ENCODE data around the gene EFCAB7.

The EFCAB7 gene, protein sequence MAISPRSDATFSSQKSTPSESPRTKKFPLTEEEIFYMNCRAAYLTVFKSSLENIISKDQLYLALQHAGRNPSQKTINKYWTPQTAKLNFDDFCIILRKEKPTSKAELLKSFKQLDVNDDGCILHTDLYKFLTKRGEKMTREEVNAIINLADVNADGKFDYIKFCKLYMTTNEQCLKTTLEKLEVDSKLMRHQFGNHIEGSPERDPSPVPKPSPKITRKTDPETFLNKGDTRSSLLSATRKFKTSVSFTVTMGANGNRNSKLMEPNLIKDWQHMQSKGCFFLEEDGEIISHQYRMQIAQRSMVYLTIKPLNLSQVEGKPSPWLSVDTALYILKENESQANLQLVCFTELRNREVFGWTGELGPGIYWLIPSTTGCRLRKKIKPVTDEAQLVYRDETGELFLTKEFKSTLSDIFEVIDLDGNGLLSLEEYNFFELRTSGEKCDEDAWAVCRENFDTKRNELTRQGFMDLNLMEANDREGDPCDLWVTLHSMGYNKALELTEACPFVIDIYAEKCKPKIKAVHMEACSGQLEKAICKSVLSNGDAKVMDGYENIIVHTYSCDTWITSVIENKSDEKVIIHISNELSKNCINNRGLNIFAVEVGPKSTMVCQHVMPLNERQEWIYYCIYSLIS

DNA sequence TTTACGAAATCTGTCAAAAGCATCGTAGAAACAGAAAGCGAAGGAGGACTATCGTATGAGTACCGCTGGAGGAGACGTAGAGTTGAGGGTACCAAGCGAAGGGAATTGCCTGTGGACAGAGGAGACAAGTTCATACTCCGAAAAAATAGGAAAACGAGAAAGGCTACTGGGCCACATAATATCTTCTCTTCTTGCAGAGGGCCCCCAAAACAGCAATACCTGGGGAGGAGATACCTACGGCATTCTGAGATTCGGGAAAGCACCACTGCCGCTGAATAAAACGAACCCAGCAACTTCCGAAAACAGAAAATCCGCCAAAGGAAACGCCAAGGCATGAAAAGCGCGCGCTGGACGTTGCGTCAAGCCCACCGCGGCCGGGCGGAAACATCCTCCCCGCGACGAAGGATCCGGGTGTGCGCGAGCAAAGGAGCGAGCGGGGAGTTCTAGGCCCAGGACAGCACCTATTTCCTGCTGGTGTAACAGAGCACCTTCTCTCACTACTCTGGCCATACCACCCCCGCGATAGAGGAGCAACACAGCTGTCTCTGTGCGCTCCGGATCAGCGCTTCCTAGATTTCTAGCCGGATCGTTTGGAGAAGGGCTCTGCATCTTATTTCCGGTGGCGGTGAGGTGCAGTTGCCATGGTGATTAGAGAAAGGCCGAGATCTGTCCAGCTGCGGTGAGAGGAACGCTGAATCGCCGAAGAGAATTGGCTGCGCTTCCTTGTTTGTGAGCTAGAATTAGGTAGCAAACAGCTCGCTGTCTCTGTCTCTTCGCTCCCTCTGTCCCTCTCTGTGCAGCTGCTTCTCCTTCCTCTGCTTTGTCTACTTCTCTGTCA lies at the start of gene EFCAB7, which contains the start of gene ITGB3BP:
Gene EFCAB7, plus strand, starts transcription at position 635 of the 838 bp plus-strand sequence. CDS start 2,048 bp downstream, outside the sequence.
Gene ITGB3BP, minus strand, starts transcription at position 335 of the 838 bp plus-strand sequence. Its CDS starts 92 bp downstream, at position 243.
- peak; percentile 95 for DNase-seq (ENCODE audit: low read depth, low spot score)

- DNase-seq (ENCODE audit: low read depth, low spot score) = no peak
Measured at GRCh38 chr1:63475761-63476160, 47.6 kb upstream of the EFCAB7 start.

DNA sequence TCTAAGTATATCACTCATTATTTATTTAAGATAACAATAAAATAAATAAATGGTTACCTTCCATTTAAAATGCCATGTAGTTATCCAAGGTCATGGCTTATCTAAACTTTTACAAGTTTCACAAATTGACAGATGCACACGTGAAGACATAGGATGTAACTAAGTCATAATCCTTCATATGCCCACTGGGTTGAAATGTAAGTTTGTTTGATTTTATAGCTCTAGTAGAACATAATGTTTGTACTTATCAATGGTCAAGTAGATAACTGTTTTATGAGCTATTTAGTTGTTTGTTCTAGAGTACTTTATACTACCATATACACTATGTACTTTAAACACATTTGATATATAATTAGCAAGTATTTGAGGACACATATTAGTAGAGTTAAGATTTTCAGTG lies 43.3 kb upstream of the EFCAB7 start:
- no peak for DNase-seq (ENCODE audit: low read depth, low spot score)

DNA sequence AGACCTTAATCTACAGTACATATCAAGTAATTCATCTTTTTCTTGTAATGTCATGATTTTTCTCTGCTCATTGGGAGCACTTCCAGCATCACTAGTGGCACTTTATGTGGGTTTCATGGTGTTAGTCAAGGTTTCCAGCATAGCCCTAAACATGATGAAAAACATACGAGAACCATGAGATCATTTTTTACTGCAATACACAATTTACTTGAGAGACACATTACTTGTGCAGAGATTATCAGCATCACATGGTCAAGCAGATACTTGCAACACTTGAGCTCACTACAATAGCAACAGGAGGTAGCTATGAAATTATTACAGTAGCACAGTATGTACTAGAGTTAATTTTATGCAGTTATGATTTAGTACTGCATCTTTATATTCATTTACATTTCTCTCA lies 36.7 kb upstream of the EFCAB7 start:
- DNase-seq (ENCODE audit: low read depth, low spot score) = no peak

DNA sequence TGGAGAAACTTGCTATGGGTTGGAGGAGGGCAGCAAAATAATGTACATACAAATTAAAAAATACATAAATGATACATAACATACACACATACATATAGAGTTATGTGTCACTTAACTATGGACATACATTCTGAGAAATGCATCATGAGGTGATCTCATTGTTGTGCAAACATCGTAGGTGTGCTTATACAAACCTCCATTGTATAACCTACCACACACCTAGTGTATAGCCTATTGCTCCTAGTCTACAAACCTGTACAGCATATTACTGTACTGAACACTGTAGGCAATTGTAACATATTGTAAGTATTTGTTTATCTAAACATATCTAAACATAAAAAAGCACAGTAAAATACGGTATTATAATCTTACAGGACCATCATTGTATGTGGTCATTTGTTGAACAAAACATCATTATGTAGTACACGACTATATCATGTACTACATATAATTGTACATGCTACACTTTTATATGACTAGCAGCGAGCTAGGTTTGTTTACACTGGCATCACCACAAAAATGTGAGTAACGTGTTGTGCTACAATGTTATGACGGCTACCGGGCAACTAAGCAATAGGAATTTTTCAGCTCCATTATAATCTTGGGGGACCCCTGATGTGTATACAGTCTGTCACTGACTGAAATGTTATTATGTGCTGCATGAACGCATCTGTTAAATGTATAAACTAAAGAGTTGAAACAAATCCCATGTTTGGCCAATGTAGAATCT lies 35.8 kb upstream of the EFCAB7 start:
- peak; percentile 82 for DNase-seq (ENCODE audit: low read depth, low spot score)

DNA sequence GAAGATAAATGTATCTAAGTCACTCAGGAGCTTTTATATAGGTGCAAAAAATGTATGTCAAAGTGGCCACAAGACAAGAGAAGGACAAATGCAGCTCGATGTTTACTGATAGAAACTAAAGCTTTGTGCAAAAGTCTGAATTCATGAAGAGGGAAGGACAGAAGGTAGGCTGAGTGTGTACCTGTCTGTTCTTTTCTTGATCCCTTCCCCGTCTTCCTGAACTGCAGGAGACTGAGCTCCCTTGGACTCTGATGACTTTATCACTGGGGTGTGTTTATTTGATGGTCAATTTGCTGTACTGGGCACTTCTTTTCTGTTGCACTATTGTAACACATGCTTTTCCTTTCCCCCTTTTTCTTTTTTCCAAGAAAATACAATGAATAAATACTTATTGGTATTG lies 25.7 kb upstream of the EFCAB7 start:
- no peak for DNase-seq (ENCODE audit: low read depth, low spot score)

DNA sequence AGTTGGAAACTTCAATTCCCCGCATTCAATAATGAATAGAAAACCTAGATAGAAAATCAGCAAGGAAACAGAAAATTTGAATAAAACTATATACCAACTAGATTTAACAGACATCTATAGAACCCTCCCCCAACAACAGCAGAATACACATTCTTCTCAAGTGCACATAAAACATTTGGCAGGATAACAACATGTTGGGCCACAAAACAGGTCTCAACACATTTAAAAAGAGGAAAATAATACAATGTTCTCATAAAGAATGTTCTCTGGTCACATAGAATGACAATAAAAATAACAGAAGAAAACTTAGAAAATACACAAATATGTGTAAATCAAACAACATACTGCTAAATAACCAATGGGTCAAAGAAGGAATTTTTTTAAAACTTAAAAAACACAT lies 25.2 kb upstream of the EFCAB7 start:
- no peak for DNase-seq (ENCODE audit: low read depth, low spot score)

- DNase-seq (ENCODE audit: low read depth, low spot score) = no peak
Measured at GRCh38 chr1:63501256-63501655, 22.1 kb upstream of the EFCAB7 start.

DNA sequence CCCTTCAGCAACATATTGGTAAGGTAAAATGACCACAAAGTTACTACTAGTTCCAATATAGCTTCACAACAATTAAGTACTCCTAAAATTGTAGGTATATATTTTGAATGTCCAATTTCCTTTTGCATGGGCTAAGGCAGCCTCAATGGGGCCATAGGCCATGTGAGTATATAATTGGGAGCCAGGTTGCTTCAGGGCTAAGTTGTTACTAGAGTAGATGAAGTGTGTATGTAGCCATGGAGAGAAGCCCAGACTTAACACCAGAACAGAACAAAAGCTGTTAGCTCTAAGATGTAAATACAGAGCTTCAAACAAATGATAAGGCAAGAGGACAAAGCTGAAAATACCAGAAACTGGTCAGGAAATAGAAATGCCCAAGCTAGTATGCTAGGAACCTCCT lies 16.5 kb upstream of the EFCAB7 start:
- no peak for DNase-seq (ENCODE audit: low read depth, low spot score)

- DNase-seq (ENCODE audit: low read depth, low spot score) = no peak
Measured at GRCh38 chr1:63509718-63510117, 13.6 kb upstream of the EFCAB7 start.

DNA sequence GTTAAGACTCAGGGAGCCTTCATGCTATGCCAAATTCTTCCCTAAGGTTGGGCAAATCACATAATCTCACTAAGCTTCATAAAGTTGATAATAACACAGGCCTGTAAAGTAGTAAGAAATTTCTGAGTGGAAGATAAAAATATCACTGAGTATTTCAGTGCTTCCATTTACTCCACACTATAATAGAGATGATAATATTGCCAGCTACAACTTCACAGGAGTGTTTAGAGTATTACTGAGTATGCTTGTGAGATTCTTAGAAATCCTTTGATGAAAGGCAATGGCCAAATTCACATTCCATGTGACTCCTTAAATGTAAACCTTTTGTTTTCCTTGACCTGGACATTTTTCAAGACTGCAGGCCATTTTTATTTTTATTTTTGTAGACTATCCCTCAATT lies 10.7 kb upstream of the EFCAB7 start:
- DNase-seq (ENCODE audit: low read depth, low spot score) = no peak

- no peak for DNase-seq (ENCODE audit: low read depth, low spot score)
Measured at GRCh38 chr1:63516629-63517028, 6.7 kb upstream of the EFCAB7 start.

- DNase-seq (ENCODE audit: low read depth, low spot score) = no peak
Measured at GRCh38 chr1:63523738-63524137, 413 bp downstream of the EFCAB7 start.

GRCh38 chr1:63524201-63524600 lies 876 bp downstream of the EFCAB7 start:
- DNase-seq (ENCODE audit: low read depth, low spot score) = no peak

DNA sequence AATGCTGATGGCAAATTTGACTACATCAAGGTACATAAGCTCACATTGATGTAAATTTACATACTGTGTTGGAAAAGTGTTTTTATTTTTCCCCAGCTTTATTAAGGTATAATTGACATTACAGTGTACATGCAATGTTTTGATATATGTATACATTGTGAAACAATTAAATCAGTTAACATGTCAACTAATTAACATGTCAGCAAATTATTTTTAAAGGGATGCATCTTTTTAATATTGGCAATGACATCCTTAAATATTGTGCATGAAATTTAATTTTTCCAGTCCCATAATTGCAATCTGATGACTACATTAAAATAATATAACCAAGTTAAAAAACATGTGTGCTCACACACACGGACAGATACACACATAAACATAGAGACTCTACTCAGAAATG lies 9.4 kb downstream of the EFCAB7 start:
- DNase-seq (ENCODE audit: low read depth, low spot score) = no peak

GRCh38 chr1:63533931-63534330 lies 10.6 kb downstream of the EFCAB7 start:
- no peak for DNase-seq (ENCODE audit: low read depth, low spot score)

DNA sequence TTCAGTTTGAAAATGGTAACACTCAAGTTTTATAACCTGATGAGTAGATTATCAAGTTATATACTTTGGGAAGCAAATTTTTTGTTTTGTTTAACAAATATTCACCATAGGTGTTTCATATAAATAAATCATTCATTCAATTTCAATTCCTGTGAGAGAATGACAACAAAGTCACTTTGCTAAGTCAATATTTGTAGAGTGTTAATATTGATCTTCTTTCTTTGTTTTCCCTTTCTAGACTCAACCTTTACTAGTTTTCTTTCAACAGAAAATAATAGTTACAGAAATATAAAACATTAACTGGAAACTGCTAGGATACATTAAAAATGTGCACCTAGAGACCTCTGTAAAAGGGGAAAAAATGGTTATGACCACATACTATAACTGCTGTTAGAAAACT lies 11.1 kb downstream of the EFCAB7 start:
- no peak for DNase-seq (ENCODE audit: low read depth, low spot score)

GRCh38 chr1:63537006-63537405 lies 13.7 kb downstream of the EFCAB7 start:
- no peak for DNase-seq (ENCODE audit: low read depth, low spot score)

GRCh38 chr1:63537940-63538339 lies 14.6 kb downstream of the EFCAB7 start:
- DNase-seq (ENCODE audit: low read depth, low spot score) = peak; percentile 13

DNA sequence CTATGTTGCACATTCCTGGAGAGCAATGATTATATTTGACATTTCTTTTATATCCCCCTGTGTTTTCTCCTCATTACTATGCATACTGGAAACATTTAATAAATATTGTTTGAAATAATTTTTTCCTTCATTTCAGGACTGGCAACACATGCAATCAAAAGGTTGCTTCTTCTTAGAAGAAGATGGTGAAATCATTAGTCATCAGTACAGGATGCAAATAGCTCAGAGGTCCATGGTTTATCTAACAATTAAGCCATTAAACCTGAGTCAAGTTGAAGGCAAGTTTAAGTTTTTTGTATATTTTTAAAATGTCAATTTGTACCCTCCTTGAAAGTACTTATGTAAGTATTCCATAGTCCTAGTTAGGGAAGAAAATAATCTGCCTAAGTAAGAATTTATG lies 22.5 kb downstream of the EFCAB7 start:
- DNase-seq (ENCODE audit: low read depth, low spot score) = no peak

GRCh38 chr1:63547621-63548294 lies 24.4 kb downstream of the EFCAB7 start:
- DNase-seq (ENCODE audit: low read depth, low spot score) = no peak

All from astrocyte of the hippocampus (primary cell).